Loucy (cell line): ENCODE data around the gene TBCCD1.

Experiments used
- CTCF ChIP-seq: fragments of 200-600 bp; sonication (generic); conservative IDR thresholded peaks from 2 replicates; pipeline ENCODE4 v1.5.1; 2014; ENCODE audit warnings: mild to moderate bottlenecking, antibody characterized with exemption, low read length
- EZH2phosphoT487 ChIP-seq: fragments of 200-600 bp; IDR thresholded peaks from 2 replicates; pipeline ENCODE4 v1.6.1; 2018; ENCODE audit warnings: antibody characterized with exemption, mild to moderate bottlenecking, moderate library complexity, borderline replicate concordance

DNA sequence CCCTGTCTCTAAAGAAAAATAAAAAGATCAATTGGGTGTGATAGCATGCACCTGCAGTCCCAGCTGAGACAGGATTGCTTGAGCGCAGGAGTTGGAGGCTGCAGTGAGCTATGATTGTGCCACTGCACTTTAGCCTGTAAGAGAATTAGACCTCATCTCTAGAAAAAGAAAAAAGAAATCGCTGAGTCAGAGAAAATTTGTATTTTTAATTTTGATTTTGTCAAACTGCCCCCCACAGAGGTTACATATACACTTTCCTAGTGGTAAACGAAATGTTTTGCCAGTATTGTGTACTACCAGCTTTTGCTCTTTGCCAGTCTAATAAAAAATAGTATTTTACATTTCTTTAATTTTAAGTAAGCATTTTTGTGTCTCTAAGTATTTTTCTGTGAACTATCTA, 17.6 kb downstream of the TBCCD1 start:
- TF ChIP-seq CTCF = no peak
- no peak for TF ChIP-seq EZH2phosphoT487
